ENCODE measurements around the gene LRP1.

GRCh38 chr12:57119294-57120085 lies 8.8 kb upstream of the LRP1 start:
- TF ChIP-seq CTCF (conservative IDR thresholded peaks at IDR 0.05; ENCODE audit: low read depth, low read length) (no peak), EZH2 (IDR thresholded peaks at IDR 0.05; ENCODE audit: low read length, unreplicated experiment) (no peak), EZH2phosphoT487 (IDR thresholded peaks at IDR 0.05; ENCODE audit: borderline replicate concordance, low read length) (no peak)
